ENCODE measurements around the gene ADGRG2.

DNA sequence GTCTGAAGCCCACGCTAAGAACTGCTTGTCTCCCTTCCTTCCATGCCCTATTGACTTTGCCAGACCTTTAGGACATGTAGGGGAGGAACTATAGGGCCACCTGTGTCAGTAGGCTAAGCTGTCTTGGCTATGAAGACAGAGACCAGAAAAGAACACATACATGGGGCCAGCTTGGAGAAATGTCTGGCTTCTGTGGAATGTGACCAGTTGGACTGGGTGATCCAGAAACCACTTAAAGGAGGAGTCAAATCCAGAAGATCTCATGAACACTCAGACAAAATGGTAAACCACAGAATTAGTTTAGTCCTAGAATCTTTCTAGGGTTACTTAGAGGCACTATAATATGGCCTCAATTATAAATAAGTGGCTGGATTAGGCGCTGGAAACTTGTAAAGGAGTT is 180.4 kb downstream of the ADGRG2 start:
- no peak for TF ChIP-seq CREB1 (IDR thresholded peaks at IDR 0.05; ENCODE audit: low read depth)
- no peak for TF ChIP-seq NFIC (IDR thresholded peaks at IDR 0.05)
- no peak for TF ChIP-seq EP300 (IDR thresholded peaks at IDR 0.05; ENCODE audit: borderline replicate concordance)
- TF ChIP-seq, protein P1, sequence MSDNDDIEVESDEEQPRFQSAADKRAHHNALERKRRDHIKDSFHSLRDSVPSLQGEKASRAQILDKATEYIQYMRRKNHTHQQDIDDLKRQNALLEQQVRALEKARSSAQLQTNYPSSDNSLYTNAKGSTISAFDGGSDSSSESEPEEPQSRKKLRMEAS (IDR thresholded peaks at IDR 0.05): no peak
- TF ChIP-seq YY1 (IDR thresholded peaks at IDR 0.05; ENCODE audit: low read depth): no peak
- TF ChIP-seq TCF12 (IDR thresholded peaks at IDR 0.05; ENCODE audit: low read depth): no peak
- no peak for TF ChIP-seq REST (IDR thresholded peaks at IDR 0.05; ENCODE audit: low read depth)
- TF ChIP-seq ZBTB7A (IDR thresholded peaks at IDR 0.05; ENCODE audit: low read depth): no peak
- no peak for TF ChIP-seq CEBPB (IDR thresholded peaks at IDR 0.05)
- TF ChIP-seq, protein P2, sequence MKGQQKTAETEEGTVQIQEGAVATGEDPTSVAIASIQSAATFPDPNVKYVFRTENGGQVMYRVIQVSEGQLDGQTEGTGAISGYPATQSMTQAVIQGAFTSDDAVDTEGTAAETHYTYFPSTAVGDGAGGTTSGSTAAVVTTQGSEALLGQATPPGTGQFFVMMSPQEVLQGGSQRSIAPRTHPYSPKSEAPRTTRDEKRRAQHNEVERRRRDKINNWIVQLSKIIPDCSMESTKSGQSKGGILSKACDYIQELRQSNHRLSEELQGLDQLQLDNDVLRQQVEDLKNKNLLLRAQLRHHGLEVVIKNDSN (IDR thresholded peaks at IDR 0.05): no peak
- no peak for TF ChIP-seq RAD21 (IDR thresholded peaks at IDR 0.05; ENCODE audit: low read depth)
- TF ChIP-seq TAF1 (IDR thresholded peaks at IDR 0.05; ENCODE audit: low read depth): no peak
